ENCODE measurements around the gene ZFAND3. TPM values are rescaled to one million over a fixed set of nuclear protein-coding genes. Genes with fewer than 3 reads are reported as not detected.

ZFAND3 gene
- total and polyA plus RNA-seq, 10 of the 15 experiments (the other 5 are each of a cell fraction or from before 2014, with no cell fraction given): 0.90 to 34.4 (median 16.3) TPM

DNA sequence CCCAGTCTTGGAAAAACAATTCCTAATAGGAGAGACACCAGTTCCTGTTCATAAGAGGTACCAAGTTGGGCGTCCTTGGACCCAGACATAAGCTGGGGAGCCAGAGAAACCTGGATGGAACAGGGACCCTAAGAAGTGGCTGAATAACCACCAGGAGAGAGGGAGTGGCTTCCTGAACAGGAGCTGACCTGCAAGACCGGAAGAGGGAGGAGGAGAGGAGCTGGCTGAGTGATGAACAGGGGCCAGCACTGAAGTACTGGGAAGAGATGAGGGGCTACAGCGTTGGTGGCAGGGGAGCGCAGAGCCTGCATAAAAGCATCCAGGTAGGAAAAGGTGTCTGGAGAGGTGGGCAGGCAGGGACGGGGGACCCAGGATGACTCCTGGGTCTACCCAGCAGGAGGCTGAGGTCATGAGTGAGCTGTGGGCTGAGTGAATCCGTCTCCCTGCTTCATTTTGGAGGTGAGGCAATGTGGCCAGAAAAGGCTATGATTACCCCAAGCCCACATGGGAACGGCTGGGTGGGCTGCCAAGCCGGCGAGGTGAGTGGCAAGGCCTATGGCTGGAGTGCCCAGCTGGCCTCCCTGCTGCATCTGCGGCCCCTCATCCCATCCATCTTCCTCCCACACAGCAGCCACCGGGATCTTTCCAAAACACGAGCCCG is 34.4 kb upstream of the ZFAND3 start:
- ChIA-PET CTCF (interaction anchor here (1.3 to 2.5 kb wide), 2 partner anchors 74 to 226 kb away, joined by 3 to 10 read pairs; no protein-coding TSS in a partner anchor), SMC1A (ENCODE audit: uncharacterized antibody, unreplicated experiment) (interaction anchor here (1.1 to 1.2 kb wide), 2 partner anchors 54 to 227 kb away, joined by 3 to 4 read pairs; no protein-coding TSS in a partner anchor), RAD21 (ENCODE audit: unreplicated experiment) (no interaction called here), POLR2A (interaction anchor here (0.6 kb wide), 1 partner anchor 60 kb away, joined by 3 read pairs; no protein-coding TSS in a partner anchor)
- no peaks in the 10 kb centered on the region for H4K20me1 ChIP-seq (ENCODE audit: control insufficient read depth, insufficient read depth)
- intact Hi-C loops (cut with micrococcal nuclease; ENCODE audit: unreplicated experiment) (no loop called here), in situ Hi-C loops (cut with MboI) (loop anchor here (10.0 kb wide), 1 partner anchor 710 kb away; no protein-coding TSS in a partner anchor)
- no peaks in the 10 kb centered on the region for H3K79me2 ChIP-seq (ENCODE audit: control insufficient read depth, insufficient read depth, low read length)
- 70% methylated on average over 13 of the region's 13 CpGs for WGBS (ENCODE audit: insufficient coverage, insufficient replicate concordance, low lambda C conversion rate, missing lambda C conversion rate)
- H3K4me2 ChIP-seq (ENCODE audit: control insufficient read depth, insufficient read depth): no peak overlapping the region
- no peaks in the 10 kb centered on the region for H3K36me3 ChIP-seq (ENCODE audit: control insufficient read depth in 2 of 2, insufficient read depth in 2 of 2, low read length in 1 of 2)
- BruUV-seq (replicated peaks): no TSS peak
- DNase-seq (ENCODE audit: low read depth, low spot score) (no peak), ATAC-seq (no peak), FAIRE-seq (no peak)
- TF ChIP-seq NFYB (IDR thresholded peaks at IDR 0.05; ENCODE audit: insufficient read depth, low read depth, low read length) (no peak), SREBF1 (IDR thresholded peaks at IDR 0.05; ENCODE audit: low read length) (no peak), KDM1A (IDR thresholded peaks at IDR 0.05; ENCODE audit: borderline replicate concordance) (no peak), MEF2A (IDR thresholded peaks at IDR 0.05; ENCODE audit: insufficient read depth, low read depth, low read length) (no peak), SMAD5 (IDR thresholded peaks at IDR 0.05; ENCODE audit: low read depth) (no peak), KLF5 (IDR thresholded peaks at IDR 0.05; ENCODE audit: partially characterized antibody) (no peak), NFYA (IDR thresholded peaks at IDR 0.05; ENCODE audit: borderline replicate concordance, low read depth, low read length) (no peak), IRF4 (IDR thresholded peaks at IDR 0.05; ENCODE audit: low read depth, low read length) (no peak), STAT1 (conservative IDR thresholded peaks at IDR 0.05) (no peak), NRF1 (conservative IDR thresholded peaks at IDR 0.05; ENCODE audit: low read depth, low read length) (no peak)
- TF ChIP-seq, protein P1, sequence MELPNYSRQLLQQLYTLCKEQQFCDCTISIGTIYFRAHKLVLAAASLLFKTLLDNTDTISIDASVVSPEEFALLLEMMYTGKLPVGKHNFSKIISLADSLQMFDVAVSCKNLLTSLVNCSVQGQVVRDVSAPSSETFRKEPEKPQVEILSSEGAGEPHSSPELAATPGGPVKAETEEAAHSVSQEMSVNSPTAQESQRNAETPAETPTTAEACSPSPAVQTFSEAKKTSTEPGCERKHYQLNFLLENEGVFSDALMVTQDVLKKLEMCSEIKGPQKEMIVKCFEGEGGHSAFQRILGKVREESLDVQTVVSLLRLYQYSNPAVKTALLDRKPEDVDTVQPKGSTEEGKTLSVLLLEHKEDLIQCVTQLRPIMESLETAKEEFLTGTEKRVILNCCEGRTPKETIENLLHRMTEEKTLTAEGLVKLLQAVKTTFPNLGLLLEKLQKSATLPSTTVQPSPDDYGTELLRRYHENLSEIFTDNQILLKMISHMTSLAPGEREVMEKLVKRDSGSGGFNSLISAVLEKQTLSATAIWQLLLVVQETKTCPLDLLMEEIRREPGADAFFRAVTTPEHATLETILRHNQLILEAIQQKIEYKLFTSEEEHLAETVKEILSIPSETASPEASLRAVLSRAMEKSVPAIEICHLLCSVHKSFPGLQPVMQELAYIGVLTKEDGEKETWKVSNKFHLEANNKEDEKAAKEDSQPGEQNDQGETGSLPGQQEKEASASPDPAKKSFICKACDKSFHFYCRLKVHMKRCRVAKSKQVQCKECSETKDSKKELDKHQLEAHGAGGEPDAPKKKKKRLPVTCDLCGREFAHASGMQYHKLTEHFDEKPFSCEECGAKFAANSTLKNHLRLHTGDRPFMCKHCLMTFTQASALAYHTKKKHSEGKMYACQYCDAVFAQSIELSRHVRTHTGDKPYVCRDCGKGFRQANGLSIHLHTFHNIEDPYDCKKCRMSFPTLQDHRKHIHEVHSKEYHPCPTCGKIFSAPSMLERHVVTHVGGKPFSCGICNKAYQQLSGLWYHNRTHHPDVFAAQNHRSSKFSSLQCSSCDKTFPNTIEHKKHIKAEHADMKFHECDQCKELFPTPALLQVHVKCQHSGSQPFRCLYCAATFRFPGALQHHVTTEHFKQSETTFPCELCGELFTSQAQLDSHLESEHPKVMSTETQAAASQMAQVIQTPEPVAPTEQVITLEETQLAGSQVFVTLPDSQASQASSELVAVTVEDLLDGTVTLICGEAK (IDR thresholded peaks at IDR 0.05; ENCODE audit: borderline replicate concordance): no peak
- TF ChIP-seq, protein P2, sequence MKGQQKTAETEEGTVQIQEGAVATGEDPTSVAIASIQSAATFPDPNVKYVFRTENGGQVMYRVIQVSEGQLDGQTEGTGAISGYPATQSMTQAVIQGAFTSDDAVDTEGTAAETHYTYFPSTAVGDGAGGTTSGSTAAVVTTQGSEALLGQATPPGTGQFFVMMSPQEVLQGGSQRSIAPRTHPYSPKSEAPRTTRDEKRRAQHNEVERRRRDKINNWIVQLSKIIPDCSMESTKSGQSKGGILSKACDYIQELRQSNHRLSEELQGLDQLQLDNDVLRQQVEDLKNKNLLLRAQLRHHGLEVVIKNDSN (IDR thresholded peaks at IDR 0.05; ENCODE audit: borderline replicate concordance, extremely low read length, insufficient read depth, low read depth, low read length): no peak
- TF ChIP-seq, protein P3, sequence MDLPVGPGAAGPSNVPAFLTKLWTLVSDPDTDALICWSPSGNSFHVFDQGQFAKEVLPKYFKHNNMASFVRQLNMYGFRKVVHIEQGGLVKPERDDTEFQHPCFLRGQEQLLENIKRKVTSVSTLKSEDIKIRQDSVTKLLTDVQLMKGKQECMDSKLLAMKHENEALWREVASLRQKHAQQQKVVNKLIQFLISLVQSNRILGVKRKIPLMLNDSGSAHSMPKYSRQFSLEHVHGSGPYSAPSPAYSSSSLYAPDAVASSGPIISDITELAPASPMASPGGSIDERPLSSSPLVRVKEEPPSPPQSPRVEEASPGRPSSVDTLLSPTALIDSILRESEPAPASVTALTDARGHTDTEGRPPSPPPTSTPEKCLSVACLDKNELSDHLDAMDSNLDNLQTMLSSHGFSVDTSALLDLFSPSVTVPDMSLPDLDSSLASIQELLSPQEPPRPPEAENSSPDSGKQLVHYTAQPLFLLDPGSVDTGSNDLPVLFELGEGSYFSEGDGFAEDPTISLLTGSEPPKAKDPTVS (IDR thresholded peaks at IDR 0.05; ENCODE audit: low read depth, low read length): no peak
- no peak overlapping the region for H3K27ac ChIP-seq (ENCODE audit: control insufficient read depth, insufficient read depth)
- H3K4me3 ChIP-seq: no peak overlapping the region
- H3K4me1 ChIP-seq (ENCODE audit: control insufficient read depth, insufficient read depth, low read length): peaks cover 14% of the 10 kb centered on the region
- H3K9ac ChIP-seq (ENCODE audit: control insufficient read depth, insufficient read depth, low read length): no peak overlapping the region
- H3K9me3 ChIP-seq (replicated peaks; ENCODE audit: control insufficient read depth, insufficient read depth, low read length): no peaks in the 10 kb centered on the region
- no peaks in the 10 kb centered on the region; a peak in 1 of 4 replicates for H3K27me3 ChIP-seq (replicated peaks in 1 of 2; ENCODE audit: control insufficient read depth in 2 of 2, insufficient read depth in 2 of 2, low read length in 1 of 2)
- H2AFZ ChIP-seq (ENCODE audit: control insufficient read depth, low read depth, low read length): no peak overlapping the region
